K562 (cell line): ENCODE data around the gene CEMIP. TPM values are rescaled to one million over a fixed set of nuclear protein-coding genes. Genes with fewer than 3 reads are reported as not detected.
A peak's percentile ranks its signal among the peaks of the same experiment; 100 is the strongest.

Source experiments
- CHD4 ChIP-seq: fragments of 200-600 bp; sonication (generic); IDR thresholded peaks from 3 replicates; pipeline ENCODE4 v1.6.1; 2012; ENCODE audit warnings: low read depth, mild to moderate bottlenecking, mixed read lengths, low read length, inconsistent platforms; ENCODE audit not compliant: insufficient read depth, insufficient replicate concordance, poor library complexity, severe bottlenecking
- ETV1 ChIP-seq: fragments of 450-650 bp; conservative IDR thresholded peaks from 2 replicates; pipeline ENCODE4 v1.6.1; 2016; ENCODE audit warnings: missing genetic modification characterization, control low read depth, low read depth, missing compliant biosample characterization
- GABPB1 ChIP-seq: sonication (generic); formaldehyde crosslinking; IDR thresholded peaks from 2 replicates; pipeline ENCODE4 v1.8.0; 2022; ENCODE audit warnings: mild to moderate bottlenecking, missing genetic modification reagents
- GTF2E2 ChIP-seq: fragments of 200-800 bp; sonication (Bioruptor generic); IDR thresholded peaks from 2 replicates; pipeline ENCODE4 v1.6.1; 2016; ENCODE audit warnings: missing genetic modification characterization, missing compliant biosample characterization
- HOXB6 ChIP-seq: fragments of 250-450 bp; sonication (Bioruptor Pico); IDR thresholded peaks from 2 replicates; pipeline ENCODE4 v1.5.1; 2022; ENCODE audit warnings: mild to moderate bottlenecking, borderline replicate concordance
- MXI1 ChIP-seq: IDR thresholded peaks from 2 replicates; pipeline ENCODE4 v1.6.1; 2011; ENCODE audit warnings: low read depth, mild to moderate bottlenecking, improper control_type of control experiment, low read length
- NFRKB ChIP-seq: fragments of 450-650 bp; IDR thresholded peaks from 2 replicates; pipeline ENCODE4 v1.6.1; 2016; ENCODE audit warnings: low read depth
- PHF20 ChIP-seq: fragments of 450-650 bp; IDR thresholded peaks from 2 replicates; pipeline ENCODE4 v1.6.1; 2018; ENCODE audit not compliant: partially characterized antibody
- POU5F1 ChIP-seq: fragments of 150-350 bp; IDR thresholded peaks from 2 replicates; pipeline ENCODE4 v1.6.1; 2014; ENCODE audit warnings: borderline replicate concordance, low read length, low read depth, mild to moderate bottlenecking; ENCODE audit not compliant: partially characterized antibody
- PREB ChIP-seq: sonication (generic); formaldehyde crosslinking; IDR thresholded peaks from 2 replicates; pipeline ENCODE4 v1.8.1; 2023; ENCODE audit warnings: mild to moderate bottlenecking, missing genetic modification reagents
- PTBP1 ChIP-seq: fragments of 200-400 bp; formaldehyde crosslinking; IDR thresholded peaks from 2 replicates; pipeline ENCODE4 v1.6.1; 2017; ENCODE audit warnings: low read depth, low read length
- RUNX1 ChIP-seq: sonication (generic); IDR thresholded peaks from 2 replicates; pipeline ENCODE4 v1.6.1; 2016; ENCODE audit warnings: antibody characterized with exemption, low read depth
- STAT5A ChIP-seq: IDR thresholded peaks from 2 replicates; pipeline ENCODE4 v1.6.1; 2012; ENCODE audit warnings: low read length, inconsistent platforms, borderline replicate concordance
- STAT5B ChIP-seq: fragments of 250-450 bp; sonication (Bioruptor Pico); IDR thresholded peaks from 2 replicates; pipeline ENCODE4 v1.8.0; 2021; ENCODE audit warnings: mild to moderate bottlenecking, inconsistent platforms
- XRCC3 ChIP-seq: fragments of 450-650 bp; IDR thresholded peaks from 2 replicates; pipeline ENCODE4 v1.6.1; 2017; ENCODE audit warnings: mild to moderate bottlenecking, moderate library complexity
- ZC3H11A ChIP-seq: IDR thresholded peaks from 2 replicates; pipeline ENCODE4 v1.6.1; 2012; ENCODE audit warnings: low read depth, low read length, improper control_type of control experiment
- ZNF175 ChIP-seq: fragments of 200-800 bp; sonication (Bioruptor generic); IDR thresholded peaks from 2 replicates; pipeline ENCODE4 v1.6.1; 2016; ENCODE audit warnings: low read depth, mild to moderate bottlenecking, missing genetic modification characterization, missing compliant biosample characterization
- ZNF311 ChIP-seq: fragments of 250-450 bp; sonication (Bioruptor Pico); IDR thresholded peaks from 2 replicates; pipeline ENCODE4 v1.4.0; 2020; ENCODE audit warnings: mild to moderate bottlenecking, moderate library complexity
- ZNF717 ChIP-seq: fragments of 250-450 bp; sonication (Bioruptor Pico); IDR thresholded peaks from 2 replicates; pipeline ENCODE4 v1.5.0; 2021
- ZNF79 ChIP-seq: fragments of 250-450 bp; sonication (Bioruptor Pico); IDR thresholded peaks from 2 replicates; pipeline ENCODE4 v1.4.0; 2020; ENCODE audit warnings: low read depth, mild to moderate bottlenecking, moderate library complexity
- polyA plus RNA-seq, 8 experiments: library from polyadenylated mRNA; depleted of rRNA in 4 of 8; stranded (reverse) in 5 of 8; unstranded in 3 of 8; fragments of >200 nt; fragmentation: Nextera tagmentation in 2 of 8; fragmentation: Illumina TruSeq in 1 of 8; extraction: Ambion mirVana in 2 of 8; extraction: Trizol in 1 of 8; gene quantifications; 2 replicates each; pipeline versions ENCODE4 v1.2.1 to v1.2.3, GENCODE V29; 2011 to 2014; ENCODE audit warnings: inconsistent platforms in 1 of 8, missing spikeins in 1 of 8
- total RNA-seq, 7 experiments: library from RNA; depleted of rRNA in 6 of 7; stranded (reverse); fragments of >200 nt in 6 of 7; fragmentation: Illumina TruSeq in 2 of 7; extraction: Trizol in 2 of 7; gene quantifications; 2 replicates each; pipeline versions ENCODE4 v1.2.1 to v1.2.3, GENCODE V29; 2011 to 2021; ENCODE audit warnings: low replicate concordance in 1 of 7
- TF ChIP-seq, protein P1 (sequence below): sonication (generic); formaldehyde crosslinking; IDR thresholded peaks from 2 replicates; pipeline ENCODE4 v1.8.0; 2022; ENCODE audit warnings: mild to moderate bottlenecking, missing genetic modification reagents
- TF ChIP-seq, protein P2 (sequence below): fragments of 250-450 bp; sonication (Bioruptor Pico); IDR thresholded peaks from 2 replicates; pipeline ENCODE4 v1.8.0; 2022; ENCODE audit warnings: moderate library complexity, mild to moderate bottlenecking, inconsistent platforms
- TF ChIP-seq, protein P3 (sequence below): fragments of 450-650 bp; conservative IDR thresholded peaks from 2 replicates; pipeline ENCODE4 v1.6.1; 2016; ENCODE audit warnings: missing genetic modification characterization, low read depth, mild to moderate bottlenecking, missing compliant biosample characterization, moderate library complexity

Gene CEMIP
- total and polyA plus RNA-seq, 9 of the 15 experiments (the other 6 are each of a cell fraction or from before 2014, with no cell fraction given): 0.33 TPM; not detected in 8

GRCh38 chr15:80999623-81000036 lies 220.5 kb downstream of the CEMIP start (continued):
- TF ChIP-seq GTF2E2: no peak
- TF ChIP-seq ZNF175: no peak
- peak; percentile 55 for TF ChIP-seq ETV1 (tag)
- no peak for TF ChIP-seq PREB
- no peak for TF ChIP-seq STAT5B (CRISPR knock-in tag)
- TF ChIP-seq ZNF311 (CRISPR knock-in tag): no peak
- TF ChIP-seq, protein P1, sequence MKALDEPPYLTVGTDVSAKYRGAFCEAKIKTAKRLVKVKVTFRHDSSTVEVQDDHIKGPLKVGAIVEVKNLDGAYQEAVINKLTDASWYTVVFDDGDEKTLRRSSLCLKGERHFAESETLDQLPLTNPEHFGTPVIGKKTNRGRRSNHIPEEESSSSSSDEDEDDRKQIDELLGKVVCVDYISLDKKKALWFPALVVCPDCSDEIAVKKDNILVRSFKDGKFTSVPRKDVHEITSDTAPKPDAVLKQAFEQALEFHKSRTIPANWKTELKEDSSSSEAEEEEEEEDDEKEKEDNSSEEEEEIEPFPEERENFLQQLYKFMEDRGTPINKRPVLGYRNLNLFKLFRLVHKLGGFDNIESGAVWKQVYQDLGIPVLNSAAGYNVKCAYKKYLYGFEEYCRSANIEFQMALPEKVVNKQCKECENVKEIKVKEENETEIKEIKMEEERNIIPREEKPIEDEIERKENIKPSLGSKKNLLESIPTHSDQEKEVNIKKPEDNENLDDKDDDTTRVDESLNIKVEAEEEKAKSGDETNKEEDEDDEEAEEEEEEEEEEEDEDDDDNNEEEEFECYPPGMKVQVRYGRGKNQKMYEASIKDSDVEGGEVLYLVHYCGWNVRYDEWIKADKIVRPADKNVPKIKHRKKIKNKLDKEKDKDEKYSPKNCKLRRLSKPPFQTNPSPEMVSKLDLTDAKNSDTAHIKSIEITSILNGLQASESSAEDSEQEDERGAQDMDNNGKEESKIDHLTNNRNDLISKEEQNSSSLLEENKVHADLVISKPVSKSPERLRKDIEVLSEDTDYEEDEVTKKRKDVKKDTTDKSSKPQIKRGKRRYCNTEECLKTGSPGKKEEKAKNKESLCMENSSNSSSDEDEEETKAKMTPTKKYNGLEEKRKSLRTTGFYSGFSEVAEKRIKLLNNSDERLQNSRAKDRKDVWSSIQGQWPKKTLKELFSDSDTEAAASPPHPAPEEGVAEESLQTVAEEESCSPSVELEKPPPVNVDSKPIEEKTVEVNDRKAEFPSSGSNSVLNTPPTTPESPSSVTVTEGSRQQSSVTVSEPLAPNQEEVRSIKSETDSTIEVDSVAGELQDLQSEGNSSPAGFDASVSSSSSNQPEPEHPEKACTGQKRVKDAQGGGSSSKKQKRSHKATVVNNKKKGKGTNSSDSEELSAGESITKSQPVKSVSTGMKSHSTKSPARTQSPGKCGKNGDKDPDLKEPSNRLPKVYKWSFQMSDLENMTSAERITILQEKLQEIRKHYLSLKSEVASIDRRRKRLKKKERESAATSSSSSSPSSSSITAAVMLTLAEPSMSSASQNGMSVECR (CRISPR knock-in tag): no peak; the same call in 1 of the 2 replicates
- 0 out of 2 replicates have a peak, but pooled peaks have one; percentile 22 for TF ChIP-seq STAT5A
- TF ChIP-seq, protein P2, sequence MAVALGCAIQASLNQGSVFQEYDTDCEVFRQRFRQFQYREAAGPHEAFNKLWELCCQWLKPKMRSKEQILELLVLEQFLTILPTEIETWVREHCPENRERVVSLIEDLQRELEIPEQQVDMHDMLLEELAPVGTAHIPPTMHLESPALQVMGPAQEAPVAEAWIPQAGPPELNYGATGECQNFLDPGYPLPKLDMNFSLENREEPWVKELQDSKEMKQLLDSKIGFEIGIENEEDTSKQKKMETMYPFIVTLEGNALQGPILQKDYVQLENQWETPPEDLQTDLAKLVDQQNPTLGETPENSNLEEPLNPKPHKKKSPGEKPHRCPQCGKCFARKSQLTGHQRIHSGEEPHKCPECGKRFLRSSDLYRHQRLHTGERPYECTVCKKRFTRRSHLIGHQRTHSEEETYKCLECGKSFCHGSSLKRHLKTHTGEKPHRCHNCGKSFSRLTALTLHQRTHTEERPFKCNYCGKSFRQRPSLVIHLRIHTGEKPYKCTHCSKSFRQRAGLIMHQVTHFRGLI (CRISPR knock-in tag): no peak
- TF ChIP-seq MXI1: 0 out of 2 replicates have a peak, but pooled peaks have one; percentile 48
- no peak for TF ChIP-seq XRCC3
- no peak for TF ChIP-seq NFRKB
- no peak for TF ChIP-seq GABPB1
- no peak for TF ChIP-seq RUNX1
- TF ChIP-seq HOXB6 (CRISPR knock-in tag): no peak
- no peak for TF ChIP-seq ZNF79 (CRISPR knock-in tag)
- TF ChIP-seq CHD4: no peak
- no peak for TF ChIP-seq POU5F1
- TF ChIP-seq, protein P3, sequence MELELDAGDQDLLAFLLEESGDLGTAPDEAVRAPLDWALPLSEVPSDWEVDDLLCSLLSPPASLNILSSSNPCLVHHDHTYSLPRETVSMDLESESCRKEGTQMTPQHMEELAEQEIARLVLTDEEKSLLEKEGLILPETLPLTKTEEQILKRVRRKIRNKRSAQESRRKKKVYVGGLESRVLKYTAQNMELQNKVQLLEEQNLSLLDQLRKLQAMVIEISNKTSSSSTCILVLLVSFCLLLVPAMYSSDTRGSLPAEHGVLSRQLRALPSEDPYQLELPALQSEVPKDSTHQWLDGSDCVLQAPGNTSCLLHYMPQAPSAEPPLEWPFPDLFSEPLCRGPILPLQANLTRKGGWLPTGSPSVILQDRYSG (tag): no peak
- no peak for TF ChIP-seq ZNF717
- no peak for TF ChIP-seq PTBP1
- no peak for TF ChIP-seq ZC3H11A
- TF ChIP-seq PHF20: no peak
